ENCODE measurements around the gene LNPK.

- TF ChIP-seq TAF1 (IDR thresholded peaks at IDR 0.05; ENCODE audit: low read depth) (no peak), YY1 (IDR thresholded peaks at IDR 0.05; ENCODE audit: low read depth) (no peak), RAD21 (IDR thresholded peaks at IDR 0.05; ENCODE audit: low read depth) (no peak), EP300 (IDR thresholded peaks at IDR 0.05; ENCODE audit: borderline replicate concordance) (no peak)
Observed at GRCh38 chr2:176004934-176005333, 2.9 kb upstream of the LNPK start.
